GM23248 (cell line): ENCODE measurements around the gene ZNF438. TPM values are rescaled to one million over a fixed set of nuclear protein-coding genes. Genes with fewer than 3 reads are reported as not detected.

Experiments used
- DNase-seq: peaks from one replicate; pipeline ENCODE4 v3.0.0-alpha.2; 2015
- H2AFZ ChIP-seq: fragments of 200-600 bp; sonication (generic); 2 replicates; pipeline ENCODE4 v1.6.1; 2016; ENCODE audit warnings: antibody characterized with exemption
- H3F3A ChIP-seq: fragments of 200-600 bp; sonication (generic); 2 replicates; pipeline ENCODE4 v1.6.1; 2016; ENCODE audit warnings: mild to moderate bottlenecking, antibody characterized with exemption, mixed run types; ENCODE audit not compliant: insufficient read depth
- H3K27ac ChIP-seq: fragments of 200-600 bp; sonication (generic); 2 replicates; pipeline ENCODE4 v1.5.1; 2016; ENCODE audit warnings: mild to moderate bottlenecking
- H3K27me3 ChIP-seq: fragments of 200-600 bp; sonication (generic); replicated peaks from 2 replicates; pipeline ENCODE4 v1.6.1; 2016; ENCODE audit warnings: mild to moderate bottlenecking; ENCODE audit not compliant: insufficient read depth
- H3K36me3 ChIP-seq: fragments of 200-600 bp; sonication (generic); 2 replicates; pipeline ENCODE4 v1.6.1; 2016; ENCODE audit warnings: low read depth, mild to moderate bottlenecking
- H3K4me1 ChIP-seq: fragments of 200-600 bp; sonication (generic); 2 replicates; pipeline ENCODE4 v1.6.1; 2016; ENCODE audit warnings: mild to moderate bottlenecking; ENCODE audit not compliant: insufficient read depth
- H3K4me2 ChIP-seq: fragments of 200-600 bp; sonication (generic); one replicate; pipeline ENCODE4 v1.6.1; 2016; ENCODE audit warnings: mild to moderate bottlenecking; ENCODE audit not compliant: unreplicated experiment
- H3K4me3 ChIP-seq: fragments of 200-600 bp; sonication (generic); 2 replicates; pipeline ENCODE4 v1.5.1; 2016; ENCODE audit warnings: mild to moderate bottlenecking
- H3K79me2 ChIP-seq: fragments of 200-600 bp; sonication (generic); 2 replicates; pipeline ENCODE4 v1.6.1; 2016; ENCODE audit warnings: mild to moderate bottlenecking; ENCODE audit not compliant: insufficient read depth
- H3K9ac ChIP-seq: fragments of 200-600 bp; sonication (generic); 2 replicates; pipeline ENCODE4 v1.6.1; 2016; ENCODE audit warnings: mild to moderate bottlenecking
- H3K9me2 ChIP-seq: fragments of 200-600 bp; sonication (generic); 2 replicates; pipeline ENCODE4 v1.6.1; 2016; ENCODE audit warnings: mixed run types, mild to moderate bottlenecking, moderate library complexity; ENCODE audit not compliant: insufficient read depth
- H3K9me3 ChIP-seq: fragments of 200-600 bp; sonication (generic); one replicate; pipeline ENCODE4 v1.6.1; 2017; ENCODE audit warnings: low read depth
- H4K20me1 ChIP-seq: fragments of 200-600 bp; sonication (generic); 2 replicates; pipeline ENCODE4 v1.6.0; 2016; ENCODE audit not compliant: insufficient read depth
- EZH2 ChIP-seq: fragments of 200-600 bp; sonication (generic); IDR thresholded peaks from 2 replicates; pipeline ENCODE4 v1.6.1; 2018; ENCODE audit warnings: antibody characterized with exemption, mild to moderate bottlenecking; ENCODE audit not compliant: insufficient read depth, poor library complexity, severe bottlenecking
- EZH2phosphoT487 ChIP-seq: fragments of 200-600 bp; sonication (generic); IDR thresholded peaks from 2 replicates; pipeline ENCODE4 v1.6.1; 2018; ENCODE audit warnings: antibody characterized with exemption, moderate library complexity, mild to moderate bottlenecking, low read depth; ENCODE audit not compliant: insufficient read depth
- WGBS, 2 experiments: methylation state at CpG; one replicate each; pipeline ENCODE4 v1.1.6; 2015 to 2017; ENCODE audit warnings: low lambda C conversion rate in 2 of 2, low coverage in 1 of 2; ENCODE audit errors: missing lambda C conversion rate in 2 of 2; 5-methylcytosine and 5-hydroxymethylcytosine counted together
- in situ Hi-C: fragments of 300-500 bp; cut with MboI; formaldehyde crosslinking; loops from 2 replicates; pipeline ENCODE4 v1.15.0; 2020
- polyA plus RNA-seq: library from polyadenylated mRNA; unstranded; fragments of >200 nt; fragmentation: Nextera tagmentation; extraction: Ambion mirVana; gene quantifications from 2 replicates; pipeline ENCODE4 v1.2.1, GENCODE V29; 2016
- total RNA-seq: library from RNA; depleted of rRNA; stranded (reverse); fragments of >200 nt; shearing (Covaris generic); gene quantifications from 2 replicates; pipeline ENCODE4 v1.2.3, GENCODE V29; 2014

ZNF438 gene
- total and polyA plus RNA-seq, 2 experiments from 2014 or later = 2.9 to 4.1 TPM

GRCh38 chr10:30857803-30858202 is 173.9 kb downstream of the ZNF438 start:
- H3K4me1 ChIP-seq = peaks cover 26% of the 10 kb centered on the region

GRCh38 chr10:30855131-30855530 is 176.5 kb downstream of the ZNF438 start:
- H3K9me3 ChIP-seq = no peaks in the 10 kb centered on the region
- WGBS, 2 experiments = 82 to 88% methylated on average over 5 of the region's 5 CpGs
- H3K36me3 ChIP-seq = no peaks in the 10 kb centered on the region
- H3K27me3 ChIP-seq = no peaks in the 10 kb centered on the region
- H3K4me1 ChIP-seq = peaks cover 18% of the 10 kb centered on the region
- no peaks in the 10 kb centered on the region for H4K20me1 ChIP-seq
- DNase-seq = no peak
- H3K79me2 ChIP-seq = no peaks in the 10 kb centered on the region
- peaks cover 18% of the 10 kb centered on the region for H3F3A ChIP-seq
- in situ Hi-C loops = no loop called here
- TF ChIP-seq EZH2 (no peak), EZH2phosphoT487 (no peak)
- H3K4me2 ChIP-seq = no peak overlapping the region
- H3K4me3 ChIP-seq = no peak overlapping the region
- no peak overlapping the region for H3K27ac ChIP-seq
- no peak overlapping the region for H3K9ac ChIP-seq
- no peaks in the 10 kb centered on the region for H3K9me2 ChIP-seq
- no peak overlapping the region for H2AFZ ChIP-seq

More at GRCh38 chr10:30857803-30858202, 173.9 kb downstream of the ZNF438 start:
- peak; percentile 80 for DNase-seq
- 20 to 33% methylated on average over 3 of the region's 3 CpGs for whole genome bisulfite sequencing, 2 experiments
- no peak overlapping the region for H3K4me3 ChIP-seq
- no peaks in the 10 kb centered on the region for H3K36me3 ChIP-seq
- no peaks in the 10 kb centered on the region for H3K9me3 ChIP-seq
- no peaks in the 10 kb centered on the region for H3K79me2 ChIP-seq
- no peaks in the 10 kb centered on the region for H4K20me1 ChIP-seq
- H3K27ac ChIP-seq = peak overlapping the region; percentile 31
- in situ Hi-C loops = no loop called here
- peaks cover 21% of the 10 kb centered on the region for H3F3A ChIP-seq
- no peaks in the 10 kb centered on the region for H3K27me3 ChIP-seq
- no peaks in the 10 kb centered on the region for H3K9me2 ChIP-seq
- no peak overlapping the region for H3K4me2 ChIP-seq
- H3K9ac ChIP-seq = no peak overlapping the region
- H2AFZ ChIP-seq = peak overlapping the region; percentile 31; the same call in 1 of the 2 replicates
- TF ChIP-seq EZH2 = no peak
- TF ChIP-seq EZH2phosphoT487 = no peak

- Histone ChIP-seq H3K36me3 (no peaks in the 10 kb centered on the region), H3K9me2 (no peaks in the 10 kb centered on the region), H3K27me3 (no peaks in the 10 kb centered on the region), H3K4me2 (no peak overlapping the region), H3K27ac (no peak overlapping the region), H3K79me2 (no peaks in the 10 kb centered on the region), H3K4me1 (peaks cover 18% of the 10 kb centered on the region), H3F3A (peaks cover 18% of the 10 kb centered on the region), H3K9ac (no peak overlapping the region), H2AFZ (no peak overlapping the region), H3K4me3 (no peak overlapping the region), H4K20me1 (no peaks in the 10 kb centered on the region), H3K9me3 (no peaks in the 10 kb centered on the region)
- in situ Hi-C loops = no loop called here
- TF ChIP-seq EZH2 = no peak
- no peak for TF ChIP-seq EZH2phosphoT487
- no peak for DNase-seq
- WGBS, 2 experiments = 83 to 85% methylated on average over 4 of the region's 4 CpGs
Observed at GRCh38 chr10:30854656-30855055, 177.0 kb downstream of the ZNF438 start.

- Histone ChIP-seq H3F3A (peaks cover 9% of the 10 kb centered on the region; the same call in 1 of the 2 replicates), H3K27me3 (no peaks in the 10 kb centered on the region), H3K9ac (no peak overlapping the region), H3K79me2 (no peaks in the 10 kb centered on the region), H3K27ac (no peak overlapping the region), H2AFZ (no peak overlapping the region), H3K4me3 (no peak overlapping the region), H3K4me1 (peaks cover 9% of the 10 kb centered on the region), H4K20me1 (no peaks in the 10 kb centered on the region), H3K36me3 (no peaks in the 10 kb centered on the region), H3K9me3 (no peaks in the 10 kb centered on the region), H3K9me2 (no peaks in the 10 kb centered on the region), H3K4me2 (no peak overlapping the region)
- in situ Hi-C loops = no loop called here
- WGBS, 2 experiments = 100% methylated on average over 1 of the region's 1 CpG
- DNase-seq = no peak
- no peak for TF ChIP-seq EZH2phosphoT487
Observed at GRCh38 chr10:30853066-30853465, 178.6 kb downstream of the ZNF438 start.

- TF ChIP-seq EZH2 = no peak
- no peak for TF ChIP-seq EZH2phosphoT487
- in situ Hi-C loops = no loop called here
Observed at GRCh38 chr10:30850776-30851175, 180.9 kb downstream of the ZNF438 start.

More at GRCh38 chr10:30850776-30851175, 180.9 kb downstream of the ZNF438 start:
- no peak overlapping the region for H3K9ac ChIP-seq
- H2AFZ ChIP-seq = no peak overlapping the region
- no peaks in the 10 kb centered on the region for H3K9me2 ChIP-seq
- WGBS, 2 experiments = 80 to 91% methylated on average over 2 of the region's 2 CpGs
- H3K9me3 ChIP-seq = no peaks in the 10 kb centered on the region
- H3K4me1 ChIP-seq = no peaks in the 10 kb centered on the region
- no peaks in the 10 kb centered on the region for H3K27me3 ChIP-seq
- no peaks in the 10 kb centered on the region for H3K36me3 ChIP-seq
- no peaks in the 10 kb centered on the region for H4K20me1 ChIP-seq
- no peaks in the 10 kb centered on the region for H3F3A ChIP-seq
- no peak overlapping the region for H3K27ac ChIP-seq
- H3K4me3 ChIP-seq = no peak overlapping the region
- no peaks in the 10 kb centered on the region for H3K79me2 ChIP-seq
- H3K4me2 ChIP-seq = no peak overlapping the region
- no peak for DNase-seq
